IPS-15b (cell line): ENCODE data around the gene ROPN1L.

Source experiments
- H3K27me3 ChIP-seq: one replicate; pipeline ENCODE4 v1.6.1; 2013; ENCODE audit warnings: low read length; ENCODE audit not compliant: control insufficient read depth, insufficient read depth
- H3K36me3 ChIP-seq: one replicate; pipeline ENCODE4 v1.6.1; 2013; ENCODE audit warnings: low read length; ENCODE audit not compliant: control insufficient read depth, insufficient read depth
- H3K4me1 ChIP-seq: one replicate; pipeline ENCODE4 v1.6.1; 2013; ENCODE audit warnings: mild to moderate bottlenecking, low read length; ENCODE audit not compliant: control insufficient read depth, insufficient read depth
- H3K4me3 ChIP-seq: one replicate; pipeline ENCODE4 v1.5.1; 2013; ENCODE audit warnings: low read depth, low read length
- H3K9ac ChIP-seq: one replicate; pipeline ENCODE4 v1.6.1; 2013; ENCODE audit warnings: low read depth, mild to moderate bottlenecking, low read length
- H3K9me3 ChIP-seq: one replicate; pipeline ENCODE4 v1.6.1; 2013; ENCODE audit warnings: mild to moderate bottlenecking, low read length; ENCODE audit not compliant: control insufficient read depth, insufficient read depth

Gene ROPN1L

GRCh38 chr5:10411336-10411735 is 30.3 kb upstream of the ROPN1L start:
- no peaks in the 10 kb centered on the region for H3K9me3 ChIP-seq
- peaks cover 14% of the 10 kb centered on the region for H3K36me3 ChIP-seq
- no peaks in the 10 kb centered on the region for H3K4me1 ChIP-seq
- H3K4me3 ChIP-seq = no peak overlapping the region
- H3K9ac ChIP-seq = no peak overlapping the region
- no peaks in the 10 kb centered on the region for H3K27me3 ChIP-seq

GRCh38 chr5:10416868-10417267 is 24.8 kb upstream of the ROPN1L start:
- Histone ChIP-seq H3K4me1 (no peaks in the 10 kb centered on the region), H3K27me3 (no peaks in the 10 kb centered on the region), H3K9ac (no peak overlapping the region), H3K9me3 (no peaks in the 10 kb centered on the region), H3K36me3 (peaks cover 20% of the 10 kb centered on the region), H3K4me3 (no peak overlapping the region)

GRCh38 chr5:10418654-10419345 is 22.9 kb upstream of the ROPN1L start:
- H3K27me3 ChIP-seq = no peaks in the 10 kb centered on the region
- no peak overlapping the region for H3K4me3 ChIP-seq
- H3K9me3 ChIP-seq = no peaks in the 10 kb centered on the region
- H3K36me3 ChIP-seq = peaks cover 11% of the 10 kb centered on the region
- no peak overlapping the region for H3K9ac ChIP-seq
- H3K4me1 ChIP-seq = no peaks in the 10 kb centered on the region

- Histone ChIP-seq H3K9me3 (no peaks in the 10 kb centered on the region), H3K36me3 (peaks cover 11% of the 10 kb centered on the region), H3K9ac (no peak overlapping the region), H3K4me3 (no peak overlapping the region), H3K4me1 (no peaks in the 10 kb centered on the region), H3K27me3 (no peaks in the 10 kb centered on the region)
Measured at GRCh38 chr5:10420468-10420867, 21.2 kb upstream of the ROPN1L start.

- H3K27me3 ChIP-seq = no peaks in the 10 kb centered on the region
- peaks cover 11% of the 10 kb centered on the region for H3K36me3 ChIP-seq
- H3K9ac ChIP-seq = no peak overlapping the region
- no peaks in the 10 kb centered on the region for H3K4me1 ChIP-seq
- no peaks in the 10 kb centered on the region for H3K9me3 ChIP-seq
- H3K4me3 ChIP-seq = no peak overlapping the region
Measured at GRCh38 chr5:10420932-10421331, 20.7 kb upstream of the ROPN1L start.

DNA sequence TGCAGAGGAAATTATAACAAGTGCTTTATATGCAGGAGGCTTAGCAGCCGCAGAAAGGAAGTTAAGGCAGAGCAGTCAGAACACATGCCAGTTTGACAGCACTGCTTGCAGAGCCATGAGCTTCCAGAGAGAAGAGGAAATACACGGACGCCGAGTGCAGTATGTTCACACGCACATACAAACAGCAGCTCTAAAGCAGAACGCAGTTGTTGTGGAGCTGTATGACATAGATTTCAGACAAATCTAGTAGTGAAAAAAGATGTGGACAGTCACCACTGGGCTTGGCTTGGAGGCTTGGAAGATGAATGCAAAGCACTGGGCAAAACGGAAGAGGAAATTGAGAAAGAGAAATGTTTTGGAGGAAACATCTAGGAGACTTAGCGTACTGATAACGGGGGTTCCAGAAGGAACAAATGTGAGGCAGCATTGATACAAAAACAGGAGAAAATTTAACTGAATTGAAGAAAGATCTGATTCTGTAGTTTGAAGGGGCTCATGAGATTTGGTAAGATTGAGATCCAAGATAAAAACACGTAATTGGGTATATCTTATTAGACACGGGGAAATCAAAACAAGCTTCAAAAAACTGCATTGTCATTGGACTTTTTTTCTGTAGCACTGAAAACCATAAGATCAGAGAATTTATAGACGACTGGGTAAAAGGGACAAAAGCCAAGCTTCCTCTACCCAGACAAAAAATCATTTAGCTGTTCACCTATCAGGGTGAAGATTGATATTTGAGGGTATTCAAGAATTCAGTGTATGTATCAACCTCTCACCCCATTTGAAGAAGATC is 19.6 kb upstream of the ROPN1L start:
- H3K9ac ChIP-seq = no peak overlapping the region
- no peaks in the 10 kb centered on the region for H3K9me3 ChIP-seq
- peaks cover 14% of the 10 kb centered on the region for H3K36me3 ChIP-seq
- no peaks in the 10 kb centered on the region for H3K27me3 ChIP-seq
- no peak overlapping the region for H3K4me3 ChIP-seq
- H3K4me1 ChIP-seq = no peaks in the 10 kb centered on the region

GRCh38 chr5:10423022-10423421 is 18.7 kb upstream of the ROPN1L start:
- Histone ChIP-seq H3K9ac (no peak overlapping the region), H3K36me3 (peaks cover 24% of the 10 kb centered on the region), H3K9me3 (no peaks in the 10 kb centered on the region), H3K27me3 (no peaks in the 10 kb centered on the region), H3K4me1 (no peaks in the 10 kb centered on the region), H3K4me3 (no peak overlapping the region)

DNA sequence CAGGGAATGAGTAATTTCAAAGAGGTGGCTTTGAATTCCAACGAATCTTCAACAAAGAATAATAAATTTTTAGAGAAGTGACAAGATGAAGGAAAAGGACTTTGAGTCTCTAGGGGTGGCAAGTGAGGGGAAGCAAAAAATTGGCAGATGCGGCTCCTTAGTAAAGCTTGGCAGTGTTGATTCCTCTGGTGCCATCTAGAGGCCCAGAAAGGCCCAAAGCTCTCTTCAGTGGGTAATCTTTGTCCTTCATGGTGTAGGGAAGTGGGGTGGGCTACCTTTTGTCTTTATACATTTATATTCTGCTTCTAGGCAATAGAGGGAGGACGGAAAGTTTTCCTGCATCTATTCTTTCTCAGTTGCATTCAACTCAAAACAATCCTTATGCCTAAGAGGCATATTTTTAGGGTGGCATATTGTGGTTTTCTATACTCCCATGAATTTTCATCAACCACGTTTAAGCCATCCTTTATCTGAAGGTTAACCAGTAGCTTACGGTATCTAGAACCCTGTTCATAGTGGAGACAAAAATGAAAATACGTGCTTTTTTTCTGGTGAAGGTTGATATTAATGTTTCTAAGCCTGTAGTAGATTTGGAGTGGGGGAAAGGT is 17.5 kb upstream of the ROPN1L start:
- no peaks in the 10 kb centered on the region for H3K9me3 ChIP-seq
- H3K27me3 ChIP-seq = no peaks in the 10 kb centered on the region
- no peak overlapping the region for H3K4me3 ChIP-seq
- peaks cover 20% of the 10 kb centered on the region for H3K36me3 ChIP-seq
- H3K4me1 ChIP-seq = no peaks in the 10 kb centered on the region
- H3K9ac ChIP-seq = no peak overlapping the region

GRCh38 chr5:10427201-10427600 is 14.5 kb upstream of the ROPN1L start:
- Histone ChIP-seq H3K4me3 (no peak overlapping the region), H3K9ac (no peak overlapping the region), H3K9me3 (no peaks in the 10 kb centered on the region), H3K4me1 (no peaks in the 10 kb centered on the region), H3K36me3 (peaks cover 15% of the 10 kb centered on the region), H3K27me3 (no peaks in the 10 kb centered on the region)

GRCh38 chr5:10427978-10428377 is 13.7 kb upstream of the ROPN1L start:
- H3K27me3 ChIP-seq = no peaks in the 10 kb centered on the region
- H3K36me3 ChIP-seq = peaks cover 18% of the 10 kb centered on the region

GRCh38 chr5:10431415-10431814 is 10.3 kb upstream of the ROPN1L start:
- Histone ChIP-seq H3K9ac (no peak overlapping the region), H3K9me3 (no peaks in the 10 kb centered on the region), H3K36me3 (peaks cover 24% of the 10 kb centered on the region), H3K4me3 (no peak overlapping the region), H3K4me1 (no peaks in the 10 kb centered on the region), H3K27me3 (no peaks in the 10 kb centered on the region)

More at GRCh38 chr5:10427978-10428377, 13.7 kb upstream of the ROPN1L start:
- Histone ChIP-seq H3K9me3 (no peaks in the 10 kb centered on the region), H3K4me3 (no peak overlapping the region), H3K4me1 (no peaks in the 10 kb centered on the region), H3K9ac (no peak overlapping the region)
